Epithelial cell of esophagus (primary cell): ENCODE results near the gene TUBA4B.

Source experiments
- DNase-seq: peaks from one replicate; pipeline ENCODE4 v3.0.0; 2010; ENCODE audit warnings: low read depth
- H3K4me3 ChIP-seq: 2 replicates; pipeline ENCODE4 v1.5.1; 2011; ENCODE audit warnings: mild to moderate bottlenecking, low read length, control low read depth
- CTCF ChIP-seq: IDR thresholded peaks from 2 replicates; pipeline ENCODE4 v1.5.1; 2011; ENCODE audit warnings: low read depth, mild to moderate bottlenecking, low read length, control low read depth, inconsistent platforms; ENCODE audit not compliant: insufficient read depth; ENCODE audit errors: missing control alignments

TUBA4B gene

GRCh38 chr2:219245148-219245898 is 7.7 kb upstream of the TUBA4B start, which contains the start of the genes GLB1L and STK16:
Gene GLB1L, minus strand, starts transcription at chr2:219245444. Its CDS starts 1,871 bp downstream, at chr2:219243573.
Gene STK16, plus strand, starts transcription at chr2:219245479. Its CDS starts 521 bp downstream, at chr2:219246000.
- H3K4me3 ChIP-seq: peak within 1 kb of the TSS; percentile 62
- peak; percentile 90 for DNase-seq
- TF ChIP-seq CTCF: no peak

DNA sequence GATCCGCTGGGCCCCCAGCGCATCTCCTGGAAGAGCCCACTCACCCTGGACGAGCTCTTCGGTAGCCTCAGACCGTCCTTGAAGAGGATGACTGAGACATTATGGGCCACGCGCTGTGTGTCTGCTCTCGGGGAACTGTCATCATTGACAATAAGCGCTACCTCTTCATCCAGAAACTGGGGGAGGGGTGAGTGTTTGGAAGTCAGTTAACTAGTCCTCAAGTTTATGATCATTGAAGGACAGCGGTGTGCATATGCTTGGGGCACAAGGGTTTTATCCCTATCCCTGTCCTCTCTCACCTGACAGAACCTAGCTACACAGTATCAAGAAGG is 7.2 kb upstream of the TUBA4B start:
- DNase-seq: peak; percentile 19
- peak overlapping the region; percentile 62 for H3K4me3 ChIP-seq
- TF ChIP-seq CTCF: no peak

DNA sequence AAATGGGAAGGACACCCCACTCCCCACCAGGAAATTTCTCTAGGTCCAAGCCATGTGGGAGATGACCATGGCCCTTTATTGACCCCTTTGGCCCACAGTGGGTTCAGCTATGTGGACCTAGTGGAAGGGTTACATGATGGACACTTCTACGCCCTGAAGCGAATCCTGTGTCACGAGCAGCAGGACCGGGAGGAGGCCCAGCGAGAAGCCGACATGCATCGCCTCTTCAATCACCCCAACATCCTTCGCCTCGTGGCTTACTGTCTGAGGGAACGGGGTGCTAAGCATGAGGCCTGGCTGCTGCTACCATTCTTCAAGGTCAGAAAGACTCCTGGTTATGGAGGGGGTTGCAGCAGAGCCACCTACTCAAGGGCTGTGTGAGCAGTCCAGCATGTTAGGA is 6.5 kb upstream of the TUBA4B start:
- H3K4me3 ChIP-seq: no peak overlapping the region
- TF ChIP-seq CTCF: no peak
- DNase-seq: no peak

DNA sequence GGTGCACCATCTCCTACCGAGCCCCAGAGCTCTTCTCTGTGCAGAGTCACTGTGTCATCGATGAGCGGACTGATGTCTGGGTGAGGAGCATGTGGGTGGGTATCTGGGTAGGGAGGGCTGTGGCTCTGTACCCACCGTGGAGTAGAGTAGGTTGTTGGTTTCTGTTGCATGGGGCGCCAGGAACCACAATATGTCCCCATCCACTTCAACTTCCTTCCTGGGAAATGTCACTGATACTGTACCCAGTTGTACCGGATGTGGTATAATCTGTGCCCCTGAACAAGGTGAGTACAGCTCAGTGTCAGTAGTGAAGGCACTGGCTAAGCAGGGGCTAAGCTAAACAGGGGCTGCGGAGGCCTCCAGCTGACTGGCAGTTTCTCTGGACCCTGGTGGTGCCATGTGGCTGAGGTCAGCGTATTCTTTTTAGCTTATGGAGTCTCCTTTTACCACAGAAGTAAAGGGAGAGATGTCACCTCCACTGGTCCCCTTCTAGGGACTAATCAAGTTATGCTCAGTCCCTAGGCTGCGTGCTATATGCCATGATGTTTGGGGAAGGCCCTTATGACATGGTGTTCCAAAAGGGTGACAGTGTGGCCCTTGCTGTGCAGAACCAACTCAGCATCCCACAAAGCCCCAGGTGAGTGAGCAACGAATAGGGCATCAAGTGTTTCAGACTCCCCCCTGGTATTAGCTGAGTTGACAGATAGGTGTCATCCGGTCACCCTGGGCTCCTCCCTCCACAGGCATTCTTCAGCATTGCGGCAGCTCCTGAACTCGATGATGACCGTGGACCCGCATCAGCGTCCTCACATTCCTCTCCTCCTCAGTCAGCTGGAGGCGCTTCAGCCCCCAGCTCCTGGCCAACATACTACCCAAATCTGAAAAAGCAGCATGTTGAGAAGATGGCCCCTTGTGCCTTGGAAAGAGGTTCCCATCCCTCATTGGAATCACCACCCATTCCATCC is 5.1 kb upstream of the TUBA4B start:
- no peak for TF ChIP-seq CTCF
- H3K4me3 ChIP-seq: no peak overlapping the region
- peak; percentile 24 for DNase-seq

DNA sequence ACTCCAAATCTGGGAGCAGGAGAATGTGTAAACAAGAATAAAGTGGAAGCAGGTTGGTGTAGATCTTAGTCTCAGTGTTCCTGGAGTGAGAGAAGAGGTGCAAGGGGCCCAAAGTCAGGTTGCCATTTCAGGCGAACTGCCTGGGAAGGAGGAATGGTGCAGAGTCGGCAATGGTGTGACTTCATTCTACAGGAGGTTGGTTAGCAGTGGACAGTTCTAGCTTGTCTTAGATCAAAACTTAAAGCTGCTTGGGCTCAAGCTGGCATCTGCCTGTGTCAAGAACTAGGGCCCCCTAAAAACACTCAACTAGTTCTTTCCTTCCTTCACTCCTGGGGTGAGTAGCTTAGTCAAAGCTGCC is 4.2 kb upstream of the TUBA4B start:
- TF ChIP-seq CTCF: no peak

GRCh38 chr2:219249203-219249980 is 3.7 kb upstream of the TUBA4B start:
- peak; percentile 99 for DNase-seq

More for the DNA sequence above, 4.2 kb upstream of the TUBA4B start:
- H3K4me3 ChIP-seq: peak overlapping the region; percentile 22
- no peak for DNase-seq

More at GRCh38 chr2:219249203-219249980, 3.7 kb upstream of the TUBA4B start:
- no peak for TF ChIP-seq CTCF
- H3K4me3 ChIP-seq: peak overlapping the region; percentile 66
